Neural cell (in vitro differentiated cells): ENCODE measurements around the gene NQO1. TPM values are rescaled to one million over a fixed set of nuclear protein-coding genes. Genes with fewer than 3 reads are reported as not detected.

Experiments used
- H2AFZ ChIP-seq: fragments of 200-600, 300-800 bp; sonication (generic), shearing (Covaris generic); 2 replicates; pipeline ENCODE4 v1.6.0; 2014; ENCODE audit warnings: low read depth, mild to moderate bottlenecking, antibody characterized with exemption, low read length, moderate library complexity
- H3F3A ChIP-seq: fragments of 200-600 bp; shearing (Covaris generic); 2 replicates; pipeline ENCODE4 v1.6.1; 2016; ENCODE audit warnings: mild to moderate bottlenecking, moderate library complexity, mixed read lengths, antibody characterized with exemption, low read length; ENCODE audit not compliant: insufficient read depth, poor library complexity, severe bottlenecking
- H3K27ac ChIP-seq: fragments of 200-600, 300-800 bp; sonication (generic), shearing (Covaris generic); 2 replicates; pipeline ENCODE4 v1.5.1; 2014; ENCODE audit warnings: mild to moderate bottlenecking, low read length, moderate library complexity
- H3K27me3 ChIP-seq: fragments of 300-800, 200-600 bp; sonication (generic), shearing (Covaris generic); 2 replicates; pipeline ENCODE4 v1.6.0; 2014; ENCODE audit warnings: mild to moderate bottlenecking, low read depth, low read length, moderate library complexity; ENCODE audit not compliant: insufficient read depth
- H3K36me3 ChIP-seq: fragments of 300-800, 200-600 bp; sonication (generic), shearing (Covaris generic); 2 replicates; pipeline ENCODE4 v1.5.1; 2014; ENCODE audit warnings: mild to moderate bottlenecking, antibody characterized with exemption, low read length, moderate library complexity; ENCODE audit not compliant: insufficient read depth
- H3K4me2 ChIP-seq: fragments of 300-800, 200-600 bp; sonication (generic), shearing (Covaris generic); 2 replicates; pipeline ENCODE4 v1.6.0; 2014; ENCODE audit warnings: mild to moderate bottlenecking, low read length
- H3K4me3 ChIP-seq: fragments of 300-800, 200-600 bp; sonication (generic), shearing (Covaris generic); 2 replicates; pipeline ENCODE4 v1.5.1; 2014; ENCODE audit warnings: mild to moderate bottlenecking, low read length, moderate library complexity
- H3K79me2 ChIP-seq: fragments of 200-600 bp; shearing (Covaris generic); replicated peaks from 2 replicates; pipeline ENCODE4 v1.6.0; 2014; ENCODE audit warnings: mild to moderate bottlenecking, low read length, moderate library complexity; ENCODE audit not compliant: insufficient read depth
- H3K9ac ChIP-seq: fragments of 300-800, 200-600 bp; sonication (generic), shearing (Covaris generic); 2 replicates; pipeline ENCODE4 v1.6.1; 2016; ENCODE audit warnings: mild to moderate bottlenecking, low read length, mixed read lengths
- H3K9me2 ChIP-seq: fragments of 200-600 bp; shearing (Covaris generic); 2 replicates; pipeline ENCODE4 v1.6.1; 2016; ENCODE audit warnings: mild to moderate bottlenecking, low read length, mixed read lengths; ENCODE audit not compliant: insufficient read depth
- H3K9me3 ChIP-seq: fragments of 200-600, 300-800 bp; sonication (generic), shearing (Covaris generic); 2 replicates; pipeline ENCODE4 v1.6.1; 2016; ENCODE audit warnings: mild to moderate bottlenecking, mixed run types, low read length, moderate library complexity, mixed read lengths
- H4K20me1 ChIP-seq: fragments of 200-600 bp; shearing (Covaris generic); 2 replicates; pipeline ENCODE4 v1.6.1; 2016; ENCODE audit warnings: mild to moderate bottlenecking, mixed run types; ENCODE audit not compliant: insufficient read depth
- CTCF ChIP-seq: fragments of 450-650 bp; IDR thresholded peaks from 2 replicates; pipeline ENCODE4 v1.5.1; 2014; ENCODE audit warnings: antibody characterized with exemption, mild to moderate bottlenecking, moderate library complexity; ENCODE audit not compliant: poor library complexity, severe bottlenecking
- EP300 ChIP-seq: fragments of 450-650 bp; conservative IDR thresholded peaks from 2 replicates; pipeline ENCODE4 v1.6.1; 2014; ENCODE audit warnings: antibody characterized with exemption, mild to moderate bottlenecking, moderate library complexity; ENCODE audit not compliant: poor library complexity, severe bottlenecking
- EZH2 ChIP-seq: fragments of 200-600, 300-800 bp; shearing (Covaris generic), sonication (generic); IDR thresholded peaks from 2 replicates; pipeline ENCODE4 v1.6.1; 2014; ENCODE audit warnings: antibody characterized with exemption, low read length, borderline replicate concordance, mild to moderate bottlenecking; ENCODE audit not compliant: insufficient read depth, poor library complexity, severe bottlenecking
- MXI1 ChIP-seq: fragments of 450-650 bp; conservative IDR thresholded peaks from 2 replicates; pipeline ENCODE4 v1.6.1; 2014; ENCODE audit warnings: antibody characterized with exemption, mild to moderate bottlenecking; ENCODE audit not compliant: poor library complexity, severe bottlenecking
- POLR2AphosphoS5 ChIP-seq: IDR thresholded peaks from 2 replicates; pipeline ENCODE4 v1.6.1; 2012
- RAD21 ChIP-seq: fragments of 450-650 bp; conservative IDR thresholded peaks from 2 replicates; pipeline ENCODE4 v1.6.1; 2014; ENCODE audit warnings: antibody characterized with exemption, mild to moderate bottlenecking, moderate library complexity
- REST ChIP-seq: IDR thresholded peaks from 2 replicates; pipeline ENCODE4 v1.6.1; 2012; ENCODE audit warnings: borderline replicate concordance
- SMC3 ChIP-seq: fragments of 450-650 bp; conservative IDR thresholded peaks from 2 replicates; pipeline ENCODE4 v1.6.1; 2014; ENCODE audit warnings: antibody characterized with exemption, mild to moderate bottlenecking, moderate library complexity; ENCODE audit not compliant: poor library complexity
- TAF1 ChIP-seq: IDR thresholded peaks from 2 replicates; pipeline ENCODE4 v1.6.1; 2012; ENCODE audit warnings: low read depth
- polyA plus RNA-seq: library from polyadenylated mRNA; depleted of rRNA; stranded (reverse); fragments of >200 nt; gene quantifications from 2 replicates; pipeline ENCODE4 v1.2.3, GENCODE V29; 2014

Gene NQO1
- polyA plus RNA-seq, 1 donor from 2014 or later: 5.1 TPM

GRCh38 chr16:69773260-69773947 lies 47.0 kb upstream of the NQO1 start:
- Histone ChIP-seq H3K9ac (no peak overlapping the region), H3K27ac (no peak overlapping the region), H3K4me2 (no peak overlapping the region), H3K27me3 (no peaks in the 10 kb centered on the region), H3K9me2 (no peaks in the 10 kb centered on the region), H3K9me3 (no peaks in the 10 kb centered on the region), H4K20me1 (no peaks in the 10 kb centered on the region), H3K4me3 (no peak overlapping the region), H3F3A (no peaks in the 10 kb centered on the region), H3K36me3 (no peaks in the 10 kb centered on the region), H3K79me2 (no peaks in the 10 kb centered on the region), H2AFZ (no peak overlapping the region)
- TF ChIP-seq MXI1 (no peak), RAD21 (no peak), REST (no peak), EZH2 (no peak)

GRCh38 chr16:69771651-69771967 lies 45.2 kb upstream of the NQO1 start:
- Histone ChIP-seq H4K20me1 (no peaks in the 10 kb centered on the region), H3K27ac (no peak overlapping the region), H3K27me3 (no peaks in the 10 kb centered on the region), H2AFZ (no peak overlapping the region), H3K79me2 (no peaks in the 10 kb centered on the region), H3K36me3 (no peaks in the 10 kb centered on the region), H3K9ac (no peak overlapping the region), H3K4me3 (no peak overlapping the region), H3F3A (no peaks in the 10 kb centered on the region), H3K4me2 (no peak overlapping the region), H3K9me2 (no peaks in the 10 kb centered on the region), H3K9me3 (no peaks in the 10 kb centered on the region)
- no peak for TF ChIP-seq TAF1
- no peak for TF ChIP-seq CTCF
- no peak for TF ChIP-seq SMC3
- no peak for TF ChIP-seq POLR2AphosphoS5
- no peak for TF ChIP-seq RAD21
- TF ChIP-seq MXI1: no peak

GRCh38 chr16:69769404-69769803 lies 43.0 kb upstream of the NQO1 start:
- no peak overlapping the region for H3K4me2 ChIP-seq
- H3K9ac ChIP-seq: no peak overlapping the region
- no peaks in the 10 kb centered on the region for H3K79me2 ChIP-seq

More at GRCh38 chr16:69769404-69769803, 43.0 kb upstream of the NQO1 start:
- H3K9me3 ChIP-seq: no peaks in the 10 kb centered on the region
- TF ChIP-seq EZH2: no peak
- TF ChIP-seq EP300: no peak
- TF ChIP-seq TAF1: no peak
- TF ChIP-seq REST: no peak
- TF ChIP-seq RAD21: no peak
- TF ChIP-seq SMC3: no peak
- no peak for TF ChIP-seq CTCF
- TF ChIP-seq POLR2AphosphoS5: no peak
- no peak for TF ChIP-seq MXI1
- H4K20me1 ChIP-seq: no peaks in the 10 kb centered on the region
- no peak overlapping the region for H2AFZ ChIP-seq
- H3F3A ChIP-seq: no peaks in the 10 kb centered on the region
- no peaks in the 10 kb centered on the region for H3K27me3 ChIP-seq
- no peak overlapping the region for H3K4me3 ChIP-seq
- no peaks in the 10 kb centered on the region for H3K36me3 ChIP-seq
- H3K27ac ChIP-seq: no peak overlapping the region
- H3K9me2 ChIP-seq: no peaks in the 10 kb centered on the region
